HepG2 (cell line): ENCODE measurements around the gene ERMAP. TPM values are rescaled to one million over a fixed set of nuclear protein-coding genes. Genes with fewer than 3 reads are reported as not detected.

Experiments
- ATAC-seq: fragments of 200-7000 bp; cut with Tn5 transposase; 3 replicates; pipeline ENCODE4 v1.9.1; 2020; ENCODE audit warnings: mild to moderate bottlenecking, moderate library complexity
- BruUV-seq: library from RNA; stranded (reverse); fragments of 400-500 nt; replicated peaks from 2 replicates; lab custom pipeline; 2021; lab: Mats Ljungman, UMichigan
- CTCF ChIA-PET: fragments of 300-600 bp; formaldehyde crosslinking; extraction: SDS; loops from one replicate; lab custom pipeline; 2021; ENCODE audit warnings: low total read pairs, inconsistent platforms, low intra/inter-chr PET ratio; lab: Yijun Ruan, JAX
- POLR2A ChIA-PET: fragments of 350-600 bp; sonication (Branson Sonifier 250); formaldehyde crosslinking; loops from one replicate; lab custom pipeline; 2020; ENCODE audit warnings: antibody characterized with exemption, inconsistent platforms; lab: Yijun Ruan, JAX
- DNase-seq: peaks from one replicate; pipeline ENCODE4 v3.0.0-alpha.2; 2015; ENCODE audit warnings: low spot score
- FAIRE-seq: peaks from 3 replicates; lab custom pipeline; 2011; peaks lifted over from hg19 to GRCh38; lab: Jason Lieb, UNC
- H2AFZ ChIP-seq: one replicate; pipeline ENCODE4 v1.6.1; 2011; ENCODE audit warnings: low read length, inconsistent platforms
- H3K27ac ChIP-seq: fragments of 300-600 bp; 3 replicates; pipeline ENCODE4 v1.8.0; 2011; ENCODE audit warnings: mixed run types, mild to moderate bottlenecking, mixed read lengths, low read length, inconsistent platforms; ENCODE audit not compliant: insufficient read depth; ENCODE audit errors: extremely low read length
- H3K27me3 ChIP-seq, 2 experiments: fragments of 200-600 bp in 1 of 2; 2 replicates in 1 of 2; 3 replicates in 1 of 2; pipeline versions ENCODE4 v1.6.0 to v1.8.0; 2011; ENCODE audit warnings: low read length in 2 of 2, mild to moderate bottlenecking in 2 of 2, moderate library complexity in 2 of 2, inconsistent platforms in 1 of 2; ENCODE audit not compliant: insufficient read depth in 2 of 2, control insufficient read depth in 1 of 2
- H3K36me3 ChIP-seq, 2 experiments: fragments of 200-600 bp in 1 of 2; replicated peaks in 1 of 2; 2 replicates in 1 of 2; 3 replicates in 1 of 2; pipeline versions ENCODE4 v1.5.1 to v1.8.0; 2011; ENCODE audit warnings: low read length in 2 of 2, inconsistent platforms in 1 of 2; ENCODE audit not compliant: insufficient read depth in 2 of 2, control insufficient read depth in 1 of 2
- H3K4me1 ChIP-seq: 2 replicates; pipeline ENCODE4 v1.5.1; 2012; ENCODE audit warnings: low read length, inconsistent platforms; ENCODE audit not compliant: insufficient read depth
- H3K4me2 ChIP-seq: 2 replicates; pipeline ENCODE4 v1.6.0; 2011; ENCODE audit warnings: low read depth, low read length, inconsistent platforms
- H3K4me3 ChIP-seq, 3 experiments: fragments of 200-600 bp in 1 of 3; sonication (generic), shearing (Covaris generic) in 1 of 3; replicated peaks in 1 of 3; 2 replicates each; pipeline ENCODE4 v1.5.1; 2011 to 2016; ENCODE audit warnings: low read length in 3 of 3, inconsistent platforms in 2 of 3, low read depth in 2 of 3, mild to moderate bottlenecking in 2 of 3, control low read depth in 1 of 3, mixed read lengths in 1 of 3; ENCODE audit not compliant: insufficient read depth in 1 of 3
- H3K79me2 ChIP-seq: one replicate; pipeline ENCODE4 v1.6.1; 2011; ENCODE audit warnings: low read length, inconsistent platforms; ENCODE audit not compliant: insufficient read depth
- H3K9ac ChIP-seq: 2 replicates; pipeline ENCODE4 v1.6.0; 2011; ENCODE audit warnings: mild to moderate bottlenecking, low read depth, low read length, inconsistent platforms; ENCODE audit not compliant: insufficient read depth
- H3K9me3 ChIP-seq: 2 replicates; pipeline ENCODE4 v1.5.1; 2012; ENCODE audit warnings: mild to moderate bottlenecking, low read length
- H4K20me1 ChIP-seq: 2 replicates; pipeline ENCODE4 v1.6.0; 2011; ENCODE audit warnings: inconsistent platforms, mild to moderate bottlenecking, low read length, moderate library complexity; ENCODE audit not compliant: insufficient read depth
- CEBPZ ChIP-seq: IDR thresholded peaks from 2 replicates; pipeline ENCODE4 v1.6.1; 2012; ENCODE audit warnings: low read length, improper control_type of control experiment
- GATAD2A ChIP-seq: IDR thresholded peaks from 2 replicates; pipeline ENCODE4 v1.6.1; 2016
- HDAC6 ChIP-seq: fragments of 200-600 bp; sonication (generic); IDR thresholded peaks from 2 replicates; pipeline ENCODE4 v1.7.0; 2017; ENCODE audit warnings: mild to moderate bottlenecking, antibody characterized with exemption, low read length, low read depth
- MIER2 ChIP-seq: IDR thresholded peaks from 2 replicates; pipeline ENCODE4 v1.6.1; 2016; ENCODE audit warnings: missing biosample characterization, missing genetic modification reagents
- NBN ChIP-seq: fragments of 450-650 bp; conservative IDR thresholded peaks from 2 replicates; pipeline ENCODE4 v1.6.1; 2017
- NR2F6 ChIP-seq, 2 experiments: IDR thresholded peaks; 2 replicates each; pipeline ENCODE4 v1.6.1; 2016; ENCODE audit warnings: antibody characterized with exemption in 1 of 2, mild to moderate bottlenecking in 1 of 2
- PHB2 ChIP-seq: fragments of 450-650 bp; IDR thresholded peaks from 2 replicates; pipeline ENCODE4 v1.6.1; 2018; ENCODE audit not compliant: partially characterized antibody
- RARA ChIP-seq: IDR thresholded peaks from 2 replicates; pipeline ENCODE4 v1.6.1; 2016; ENCODE audit warnings: missing genetic modification reagents, missing compliant biosample characterization
- SP4 ChIP-seq: sonication (generic); formaldehyde crosslinking; IDR thresholded peaks from 2 replicates; pipeline ENCODE4 v1.8.1; 2023; ENCODE audit warnings: mild to moderate bottlenecking, missing genetic modification reagents
- SRSF9 ChIP-seq: fragments of 200-400 bp; formaldehyde crosslinking; IDR thresholded peaks from 2 replicates; pipeline ENCODE4 v1.6.1; 2018; ENCODE audit warnings: borderline replicate concordance, mild to moderate bottlenecking, low read depth, low read length; ENCODE audit not compliant: insufficient read depth, poor library complexity, severe bottlenecking
- TBP ChIP-seq: sonication (generic); formaldehyde crosslinking; IDR thresholded peaks from 2 replicates; pipeline ENCODE4 v1.5.0; 2020; ENCODE audit warnings: missing genetic modification reagents
- TCF7L2 ChIP-seq: IDR thresholded peaks from 2 replicates; pipeline ENCODE4 v1.6.1; 2011; ENCODE audit warnings: mild to moderate bottlenecking, low read depth, low read length, moderate library complexity
- ZBTB21 ChIP-seq: sonication (generic); formaldehyde crosslinking; IDR thresholded peaks from 2 replicates; pipeline ENCODE4 v1.4.0; 2020; ENCODE audit warnings: missing genetic modification reagents
- ZNF143 ChIP-seq: sonication (generic); formaldehyde crosslinking; IDR thresholded peaks from 2 replicates; pipeline ENCODE4 v1.4.0; 2020; ENCODE audit warnings: missing genetic modification reagents
- ZNF615 ChIP-seq: sonication (generic); formaldehyde crosslinking; IDR thresholded peaks from 2 replicates; pipeline ENCODE4 v1.5.0; 2020; ENCODE audit warnings: mild to moderate bottlenecking, missing genetic modification reagents, borderline replicate concordance
- ZNF749 ChIP-seq: sonication (generic); formaldehyde crosslinking; IDR thresholded peaks from 2 replicates; pipeline ENCODE4 v1.8.0; 2022; ENCODE audit warnings: mild to moderate bottlenecking, missing genetic modification reagents, moderate library complexity, borderline replicate concordance
- WGBS: methylation state at CpG from one replicate; pipeline ENCODE4 v1.1.6; 2017; ENCODE audit warnings: low lambda C conversion rate; 5-methylcytosine and 5-hydroxymethylcytosine counted together
- in situ Hi-C: cut with HindIII; loops from 2 replicates; pipeline ENCODE4 v1.10.0; 2017; ENCODE audit warnings: low pct_unique_long_range_greater_than_20kb; ENCODE audit not compliant: extremely low pct_ligation_motif_present
- intact Hi-C: fragments of 100-400 bp; cut with micrococcal nuclease; formaldehyde crosslinking; loops from one replicate; pipeline ENCODE4 v1.10.0; 2022; ENCODE audit not compliant: unreplicated experiment
- polyA plus RNA-seq, 8 experiments: library from polyadenylated mRNA; depleted of rRNA in 3 of 8; stranded (reverse) in 7 of 8; unstranded in 1 of 8; fragments of >200 nt; fragmentation: Illumina TruSeq in 4 of 8; extraction: Trizol in 4 of 8; gene quantifications; 2 replicates each; pipeline versions ENCODE4 v1.2.1 to v1.2.3, GENCODE V29; 2011 to 2016; ENCODE audit warnings: low read depth in 4 of 8, missing spikeins in 1 of 8, mixed read lengths in 1 of 8; ENCODE audit not compliant: insufficient read depth in 1 of 8
- total RNA-seq, 5 experiments: library from RNA; depleted of rRNA; stranded (reverse); fragments of >200 nt; fragmentation: Illumina TruSeq; extraction: Trizol; gene quantifications; 2 replicates each; pipeline ENCODE4 v1.2.3, GENCODE V29; 2016; ENCODE audit warnings: low read depth in 1 of 5
- TF ChIP-seq, protein P1 (sequence below): sonication (generic); formaldehyde crosslinking; conservative IDR thresholded peaks from 2 replicates; pipeline ENCODE4 v1.4.0; 2020; ENCODE audit warnings: mild to moderate bottlenecking, missing genetic modification reagents, moderate library complexity
- TF ChIP-seq, protein P2 (sequence below): sonication (generic); formaldehyde crosslinking; IDR thresholded peaks from 2 replicates; pipeline ENCODE4 v1.4.0; 2020; ENCODE audit warnings: missing genetic modification reagents

The ERMAP gene
- total and polyA plus RNA-seq, 2 of the 13 experiments (the other 11 are each of a cell fraction or from before 2014, with no cell fraction given) = 2.2 to 4.4 TPM

- TF ChIP-seq TCF7L2 = no peak
Observed at GRCh38 chr1:42889264-42889663, 72.3 kb downstream of the ERMAP start (continued).

GRCh38 chr1:42891465-42892138, 74.7 kb downstream of the ERMAP start:
- H3K9ac ChIP-seq = no peak overlapping the region
- H3K27me3 ChIP-seq = peaks cover 5% of the 10 kb centered on the region in 2 experiments; a peak in 3 of 5 replicates
- H3K4me2 ChIP-seq = no peak overlapping the region
- 42% methylated on average over 5 of the region's 5 CpGs for WGBS
- no TSS peak for BruUV-seq
- no peaks in the 10 kb centered on the region for H3K4me1 ChIP-seq
- intact Hi-C loops (no loop called here), in situ Hi-C loops (no loop called here)
- DNase-seq (no peak), FAIRE-seq (no peak), ATAC-seq (no peak)
- no peak overlapping the region for H3K27ac ChIP-seq
- H3K79me2 ChIP-seq = no peaks in the 10 kb centered on the region
- H4K20me1 ChIP-seq = no peaks in the 10 kb centered on the region
- H3K9me3 ChIP-seq = no peaks in the 10 kb centered on the region
- POLR2A ChIA-PET = no interaction called here
- no peaks in the 10 kb centered on the region for H3K36me3 ChIP-seq
- H2AFZ ChIP-seq = no peak overlapping the region
- H3K4me3 ChIP-seq = no peak overlapping the region
- CTCF ChIA-PET = no interaction called here
- TF ChIP-seq GATAD2A (CRISPR knock-in tag) (no peak), ZNF615 (CRISPR knock-in tag) (no peak), MIER2 (CRISPR knock-in tag) (no peak), HDAC6 (no peak), SRSF9 (no peak), ZNF143 (CRISPR knock-in tag) (no peak), TBP (CRISPR knock-in tag) (no peak), PHB2 (no peak), NBN (no peak), ZBTB21 (CRISPR knock-in tag) (no peak), ZNF749 (CRISPR knock-in tag) (no peak), CEBPZ (no peak), RARA (CRISPR knock-in tag) (no peak), NR2F6 (IDR thresholded peaks at IDR 0.05) (no peak), NR2F6 (CRISPR knock-in tag; IDR thresholded peaks at IDR 0.05) (no peak), SP4 (CRISPR knock-in tag) (no peak)
- TF ChIP-seq, protein P1, sequence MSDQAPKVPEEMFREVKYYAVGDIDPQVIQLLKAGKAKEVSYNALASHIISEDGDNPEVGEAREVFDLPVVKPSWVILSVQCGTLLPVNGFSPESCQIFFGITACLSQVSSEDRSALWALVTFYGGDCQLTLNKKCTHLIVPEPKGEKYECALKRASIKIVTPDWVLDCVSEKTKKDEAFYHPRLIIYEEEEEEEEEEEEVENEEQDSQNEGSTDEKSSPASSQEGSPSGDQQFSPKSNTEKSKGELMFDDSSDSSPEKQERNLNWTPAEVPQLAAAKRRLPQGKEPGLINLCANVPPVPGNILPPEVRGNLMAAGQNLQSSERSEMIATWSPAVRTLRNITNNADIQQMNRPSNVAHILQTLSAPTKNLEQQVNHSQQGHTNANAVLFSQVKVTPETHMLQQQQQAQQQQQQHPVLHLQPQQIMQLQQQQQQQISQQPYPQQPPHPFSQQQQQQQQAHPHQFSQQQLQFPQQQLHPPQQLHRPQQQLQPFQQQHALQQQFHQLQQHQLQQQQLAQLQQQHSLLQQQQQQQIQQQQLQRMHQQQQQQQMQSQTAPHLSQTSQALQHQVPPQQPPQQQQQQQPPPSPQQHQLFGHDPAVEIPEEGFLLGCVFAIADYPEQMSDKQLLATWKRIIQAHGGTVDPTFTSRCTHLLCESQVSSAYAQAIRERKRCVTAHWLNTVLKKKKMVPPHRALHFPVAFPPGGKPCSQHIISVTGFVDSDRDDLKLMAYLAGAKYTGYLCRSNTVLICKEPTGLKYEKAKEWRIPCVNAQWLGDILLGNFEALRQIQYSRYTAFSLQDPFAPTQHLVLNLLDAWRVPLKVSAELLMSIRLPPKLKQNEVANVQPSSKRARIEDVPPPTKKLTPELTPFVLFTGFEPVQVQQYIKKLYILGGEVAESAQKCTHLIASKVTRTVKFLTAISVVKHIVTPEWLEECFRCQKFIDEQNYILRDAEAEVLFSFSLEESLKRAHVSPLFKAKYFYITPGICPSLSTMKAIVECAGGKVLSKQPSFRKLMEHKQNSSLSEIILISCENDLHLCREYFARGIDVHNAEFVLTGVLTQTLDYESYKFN (CRISPR knock-in tag) = no peak
- TF ChIP-seq, protein P2, sequence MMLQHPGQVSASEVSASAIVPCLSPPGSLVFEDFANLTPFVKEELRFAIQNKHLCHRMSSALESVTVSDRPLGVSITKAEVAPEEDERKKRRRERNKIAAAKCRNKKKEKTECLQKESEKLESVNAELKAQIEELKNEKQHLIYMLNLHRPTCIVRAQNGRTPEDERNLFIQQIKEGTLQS (CRISPR knock-in tag) = no peak
